Activated CD8-positive, alpha-beta memory T cell treated with anti-CD3 and anti-CD28 coated beads for 36 hours (primary cell): ENCODE measurements around the gene TMEM88. TPM values are rescaled to one million over a fixed set of nuclear protein-coding genes. Genes with fewer than 3 reads are reported as not detected.

ENCODE experiments used
- CTCF ChIA-PET: fragments of 350-600 bp; sonication (Branson Sonifier 250); formaldehyde crosslinking; loops from one replicate; lab custom pipeline; 2021; ENCODE audit warnings: antibody characterized with exemption; lab: Charles Lee
- POLR2A ChIA-PET: fragments of 350-600 bp; sonication (Branson Sonifier 250); formaldehyde crosslinking; loops from one replicate; lab custom pipeline; 2021; ENCODE audit warnings: antibody characterized with exemption; lab: Charles Lee
- total RNA-seq, 2 experiments: library from RNA; stranded (reverse); gene quantifications; one replicate each; pipeline ENCODE4 v1.2.3, GENCODE V29; 2021

Gene TMEM88
- total RNA-seq, 2 experiments from 2014 or later = 4.6 to 5.9 TPM

DNA sequence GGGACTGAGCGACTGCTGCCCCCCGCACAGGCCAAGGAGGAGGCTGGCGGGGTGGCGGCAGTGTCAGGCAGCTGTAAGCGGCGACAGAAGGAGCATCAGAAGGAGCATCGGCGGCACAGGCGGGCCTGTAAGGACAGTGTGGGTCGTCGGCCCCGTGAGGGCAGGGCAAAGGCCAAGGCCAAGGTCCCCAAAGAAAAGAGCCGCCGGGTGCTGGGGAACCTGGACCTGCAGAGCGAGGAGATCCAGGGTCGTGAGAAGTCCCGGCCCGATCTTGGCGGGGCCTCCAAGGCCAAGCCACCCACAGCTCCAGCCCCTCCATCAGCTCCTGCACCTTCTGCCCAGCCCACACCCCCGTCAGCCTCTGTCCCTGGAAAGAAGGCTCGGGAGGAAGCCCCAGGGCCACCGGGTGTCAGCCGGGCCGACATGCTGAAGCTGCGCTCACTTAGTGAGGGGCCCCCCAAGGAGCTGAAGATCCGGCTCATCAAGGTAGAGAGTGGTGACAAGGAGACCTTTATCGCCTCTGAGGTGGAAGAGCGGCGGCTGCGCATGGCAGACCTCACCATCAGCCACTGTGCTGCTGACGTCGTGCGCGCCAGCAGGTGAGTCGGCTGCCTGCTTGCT lies 5.6 kb upstream of the TMEM88 start:
- ChIA-PET POLR2A (interaction anchor here (0.6 kb wide), 1 partner anchor 20 kb away, joined by 3 read pairs; no protein-coding TSS in a partner anchor), CTCF (interaction anchor here (4.9 kb wide), 1 partner anchor 15 kb away, joined by 34 read pairs; the partner anchor contains the start of gene KDM6B)

DNA sequence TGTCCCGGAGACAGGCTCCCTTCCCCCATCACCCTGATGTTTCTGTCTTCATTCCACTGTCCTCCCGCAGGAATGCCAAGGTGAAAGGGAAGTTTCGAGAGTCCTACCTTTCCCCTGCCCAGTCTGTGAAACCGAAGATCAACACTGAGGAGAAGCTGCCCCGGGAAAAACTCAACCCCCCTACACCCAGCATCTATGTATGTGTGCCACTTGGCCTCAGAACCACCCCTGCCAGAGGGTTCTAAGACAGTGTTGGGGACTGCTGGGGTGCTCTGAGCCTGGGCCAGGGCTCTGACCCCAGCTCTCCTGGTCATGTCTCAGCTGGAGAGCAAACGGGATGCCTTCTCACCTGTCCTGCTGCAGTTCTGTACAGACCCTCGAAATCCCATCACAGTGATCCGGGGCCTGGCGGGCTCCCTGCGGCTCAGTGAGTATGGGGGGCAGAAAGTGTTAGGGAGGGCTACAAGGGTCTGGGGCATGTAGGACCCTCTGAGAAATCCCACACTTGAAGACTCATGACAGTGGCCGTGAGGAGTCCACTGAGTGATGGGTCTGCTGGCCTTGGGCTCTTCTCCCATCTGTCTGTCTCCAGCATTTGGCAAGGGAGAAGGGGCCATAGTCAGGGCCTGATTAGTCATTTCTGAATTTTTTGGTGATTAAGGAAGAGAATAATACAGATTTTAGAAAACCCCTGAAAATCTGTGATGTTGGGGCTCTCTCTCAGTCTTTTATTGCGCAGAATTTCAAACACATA lies 4.9 kb upstream of the TMEM88 start:
- POLR2A ChIA-PET = interaction anchor here (0.6 kb wide), 1 partner anchor 20 kb away, joined by 3 read pairs; no protein-coding TSS in a partner anchor
- CTCF ChIA-PET = interaction anchor here (1.7 to 4.9 kb wide), 4 partner anchors 13 to 106 kb away, joined by 6 to 34 read pairs (median 7); partner anchors contain the start of gene KDM6B

DNA sequence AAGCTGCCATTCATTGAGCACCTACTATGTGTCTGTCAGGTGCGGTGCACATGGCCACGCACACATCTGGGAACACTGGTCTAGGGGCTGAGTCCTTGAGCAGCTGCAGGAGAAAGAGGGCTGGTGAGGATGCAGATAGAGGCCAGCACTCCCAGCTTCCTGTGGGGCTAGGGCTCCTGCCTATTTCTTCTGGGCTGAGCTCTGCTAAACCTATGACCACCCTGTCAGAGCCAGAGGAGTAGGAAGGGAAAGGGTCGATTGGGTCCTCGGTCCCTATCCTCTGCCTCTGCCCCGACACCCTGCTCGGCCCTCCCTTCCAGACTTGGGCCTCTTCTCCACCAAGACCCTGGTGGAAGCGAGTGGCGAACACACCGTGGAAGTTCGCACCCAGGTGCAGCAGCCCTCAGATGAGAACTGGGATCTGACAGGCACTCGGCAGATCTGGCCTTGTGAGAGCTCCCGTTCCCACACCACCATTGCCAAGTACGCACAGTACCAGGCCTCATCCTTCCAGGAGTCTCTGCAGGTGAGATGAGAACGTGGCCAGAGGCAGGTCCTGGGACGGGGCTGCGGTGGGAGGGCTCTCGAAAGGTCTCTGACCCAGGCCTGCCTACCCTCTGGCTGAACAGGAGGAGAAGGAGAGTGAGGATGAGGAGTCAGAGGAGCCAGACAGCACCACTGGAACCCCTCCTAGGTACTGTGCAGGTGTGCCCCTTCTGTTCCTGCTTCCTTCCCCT lies 4.0 kb upstream of the TMEM88 start:
- POLR2A ChIA-PET = interaction anchor here (1.0 kb wide), 1 partner anchor 81 kb away, joined by 4 read pairs; the partner anchor contains the start of genes CNTROB and TRAPPC1

DNA sequence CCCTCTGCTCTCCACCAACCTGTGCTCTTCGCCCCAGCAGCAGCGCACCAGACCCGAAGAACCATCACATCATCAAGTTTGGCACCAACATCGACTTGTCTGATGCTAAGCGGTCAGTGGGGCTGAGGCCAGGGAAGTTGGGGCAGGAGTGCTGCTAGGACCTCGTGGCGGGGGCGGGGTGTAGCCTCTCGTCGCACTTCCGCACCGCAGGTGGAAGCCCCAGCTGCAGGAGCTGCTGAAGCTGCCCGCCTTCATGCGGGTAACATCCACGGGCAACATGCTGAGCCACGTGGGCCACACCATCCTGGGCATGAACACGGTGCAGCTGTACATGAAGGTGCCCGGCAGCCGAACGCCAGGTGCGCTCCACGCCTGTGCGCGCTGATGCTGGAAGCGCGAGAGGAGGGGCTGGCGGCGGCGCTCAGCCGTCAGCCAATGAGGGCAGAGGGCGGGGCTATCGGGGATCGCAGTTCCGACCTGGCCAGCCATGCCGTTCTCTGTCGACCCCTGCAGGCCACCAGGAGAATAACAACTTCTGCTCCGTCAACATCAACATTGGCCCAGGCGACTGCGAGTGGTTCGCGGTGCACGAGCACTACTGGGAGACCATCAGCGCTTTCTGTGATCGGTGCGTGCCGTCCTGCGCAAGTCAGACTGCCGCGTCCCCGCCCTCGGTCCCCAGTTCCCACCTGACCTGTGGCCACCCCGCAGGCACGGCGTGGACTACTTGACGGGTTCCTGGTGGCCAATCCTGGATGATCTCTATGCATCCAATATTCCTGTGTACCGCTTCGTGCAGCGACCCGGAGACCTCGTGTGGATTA lies 3.2 kb upstream of the TMEM88 start:
- ChIA-PET POLR2A (interaction anchor here (1.0 kb wide), 1 partner anchor 80 kb away, joined by 4 read pairs; the partner anchor contains the start of genes CNTROB and TRAPPC1), CTCF (interaction anchor here (0.7 to 4.9 kb wide), 9 partner anchors 9 to 139 kb away, joined by 3 to 34 read pairs (median 5); partner anchors contain the start of gene KDM6B)

More for the DNA sequence above, 4.0 kb upstream of the TMEM88 start:
- CTCF ChIA-PET = interaction anchor here (0.7 to 4.9 kb wide), 9 partner anchors 9 to 140 kb away, joined by 3 to 34 read pairs (median 5); partner anchors contain the start of gene KDM6B

DNA sequence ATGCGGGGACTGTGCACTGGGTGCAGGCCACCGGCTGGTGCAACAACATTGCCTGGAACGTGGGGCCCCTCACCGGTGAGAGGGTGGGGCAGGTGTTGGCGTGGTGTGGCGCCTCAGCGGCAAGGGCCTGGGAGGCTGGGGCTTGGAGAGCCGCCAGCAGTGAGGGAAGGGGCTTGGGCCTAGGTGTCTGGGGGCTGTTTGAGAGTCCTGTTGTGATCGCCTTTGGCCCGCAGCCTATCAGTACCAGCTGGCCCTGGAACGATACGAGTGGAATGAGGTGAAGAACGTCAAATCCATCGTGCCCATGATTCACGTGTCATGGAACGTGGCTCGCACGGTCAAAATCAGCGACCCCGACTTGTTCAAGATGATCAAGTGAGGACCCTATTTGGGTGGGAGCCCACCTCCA lies 2.6 kb upstream of the TMEM88 start:
- POLR2A ChIA-PET = no interaction called here
- CTCF ChIA-PET = interaction anchor here (1.0 to 4.9 kb wide), 3 partner anchors 18 to 138 kb away, joined by 4 to 34 read pairs (median 4); partner anchors contain the start of gene KDM6B

DNA sequence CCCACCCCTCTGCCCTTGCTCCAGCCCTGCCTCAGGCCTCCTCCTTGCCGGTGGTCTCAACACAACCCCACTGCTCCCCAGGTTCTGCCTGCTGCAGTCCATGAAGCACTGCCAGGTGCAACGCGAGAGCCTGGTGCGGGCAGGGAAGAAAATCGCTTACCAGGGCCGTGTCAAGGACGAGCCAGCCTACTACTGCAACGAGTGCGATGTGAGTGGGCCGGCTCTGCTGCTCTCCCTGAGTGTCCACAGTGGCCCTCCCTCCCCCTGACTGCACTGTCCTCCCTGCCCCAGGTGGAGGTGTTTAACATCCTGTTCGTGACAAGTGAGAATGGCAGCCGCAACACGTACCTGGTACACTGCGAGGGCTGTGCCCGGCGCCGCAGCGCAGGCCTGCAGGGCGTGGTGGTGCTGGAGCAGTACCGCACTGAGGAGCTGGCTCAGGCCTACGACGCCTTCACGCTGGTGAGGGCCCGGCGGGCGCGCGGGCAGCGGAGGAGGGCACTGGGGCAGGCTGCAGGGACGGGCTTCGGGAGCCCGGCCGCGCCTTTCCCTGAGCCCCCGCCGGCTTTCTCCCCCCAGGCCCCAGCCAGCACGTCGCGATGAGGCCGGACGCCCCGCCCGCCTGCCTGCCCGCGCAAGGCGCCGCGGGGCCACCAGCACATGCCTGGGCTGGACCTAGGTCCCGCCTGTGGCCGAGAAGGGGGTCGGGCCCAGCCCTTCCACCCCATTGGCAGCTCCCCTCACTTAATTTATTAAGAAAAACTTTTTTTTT lies 1.8 kb upstream of the TMEM88 start:
- ChIA-PET POLR2A (interaction anchor here (0.6 to 1.0 kb wide), 2 partner anchors 8 to 611 kb away, joined by 3 read pairs; no protein-coding TSS in a partner anchor), CTCF (interaction anchor here (0.6 to 1.0 kb wide), 4 partner anchors 15 to 416 kb away, joined by 3 to 5 read pairs (median 3); no protein-coding TSS in a partner anchor)

DNA sequence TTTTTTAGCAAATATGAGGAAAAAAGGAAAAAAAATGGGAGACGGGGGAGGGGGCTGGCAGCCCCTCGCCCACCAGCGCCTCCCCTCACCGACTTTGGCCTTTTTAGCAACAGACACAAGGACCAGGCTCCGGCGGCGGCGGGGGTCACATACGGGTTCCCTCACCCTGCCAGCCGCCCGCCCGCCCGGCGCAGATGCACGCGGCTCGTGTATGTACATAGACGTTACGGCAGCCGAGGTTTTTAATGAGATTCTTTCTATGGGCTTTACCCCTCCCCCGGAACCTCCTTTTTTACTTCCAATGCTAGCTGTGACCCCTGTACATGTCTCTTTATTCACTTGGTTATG lies 1.2 kb upstream of the TMEM88 start:
- CTCF ChIA-PET = interaction anchor here (0.6 to 1.0 kb wide), 4 partner anchors 14 to 417 kb away, joined by 3 to 5 read pairs (median 3); no protein-coding TSS in a partner anchor
- POLR2A ChIA-PET = interaction anchor here (0.6 to 1.0 kb wide), 2 partner anchors 9 to 612 kb away, joined by 3 read pairs; no protein-coding TSS in a partner anchor

DNA sequence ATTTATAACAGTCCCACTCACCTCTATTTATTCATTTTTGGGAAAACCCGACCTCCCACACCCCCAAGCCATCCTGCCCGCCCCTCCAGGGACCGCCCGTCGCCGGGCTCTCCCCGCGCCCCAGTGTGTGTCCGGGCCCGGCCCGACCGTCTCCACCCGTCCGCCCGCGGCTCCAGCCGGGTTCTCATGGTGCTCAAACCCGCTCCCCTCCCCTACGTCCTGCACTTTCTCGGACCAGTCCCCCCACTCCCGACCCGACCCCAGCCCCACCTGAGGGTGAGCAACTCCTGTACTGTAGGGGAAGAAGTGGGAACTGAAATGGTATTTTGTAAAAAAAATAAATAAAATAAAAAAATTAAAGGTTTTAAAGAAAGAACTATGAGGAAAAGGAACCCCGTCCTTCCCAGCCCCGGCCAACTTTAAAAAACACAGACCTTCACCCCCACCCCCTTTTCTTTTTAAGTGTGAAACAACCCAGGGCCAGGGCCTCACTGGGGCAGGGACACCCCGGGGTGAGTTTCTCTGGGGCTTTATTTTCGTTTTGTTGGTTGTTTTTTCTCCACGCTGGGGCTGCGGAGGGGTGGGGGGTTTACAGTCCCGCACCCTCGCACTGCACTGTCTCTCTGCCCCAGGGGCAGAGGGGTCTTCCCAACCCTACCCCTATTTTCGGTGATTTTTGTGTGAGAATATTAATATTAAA lies 638 bp upstream of the TMEM88 start:
- POLR2A ChIA-PET = interaction anchor here (0.6 to 1.0 kb wide), 2 partner anchors 9 to 613 kb away, joined by 3 read pairs; no protein-coding TSS in a partner anchor
- CTCF ChIA-PET = interaction anchor here (1.0 kb wide), 1 partner anchor 19 kb away, joined by 5 read pairs; no protein-coding TSS in a partner anchor

DNA sequence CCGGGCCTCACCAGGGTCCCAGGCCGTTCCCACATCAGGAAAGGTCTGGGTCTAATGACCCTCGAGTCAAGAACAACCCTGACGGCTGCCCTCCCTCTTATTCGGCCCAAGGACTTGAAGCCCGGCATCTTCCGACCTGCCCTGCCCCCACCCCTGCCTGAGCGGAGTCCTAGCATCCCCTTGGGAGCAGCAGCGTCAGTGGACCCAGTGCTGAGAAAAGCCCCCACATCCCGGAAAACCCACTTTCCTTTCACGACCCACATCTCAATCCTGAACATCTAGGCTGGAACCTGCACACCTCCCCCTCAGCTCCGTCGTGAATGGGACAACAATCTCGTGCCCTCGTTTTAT lies 769 bp downstream of the TMEM88 start:
- ChIA-PET POLR2A (interaction anchor here (2.9 kb wide), 1 partner anchor 12 kb away, joined by 44 read pairs; no protein-coding TSS in a partner anchor), CTCF (interaction anchor here (0.8 to 2.6 kb wide), 3 partner anchors 8 to 57 kb away, joined by 3 to 22 read pairs (median 10); no protein-coding TSS in a partner anchor)

DNA sequence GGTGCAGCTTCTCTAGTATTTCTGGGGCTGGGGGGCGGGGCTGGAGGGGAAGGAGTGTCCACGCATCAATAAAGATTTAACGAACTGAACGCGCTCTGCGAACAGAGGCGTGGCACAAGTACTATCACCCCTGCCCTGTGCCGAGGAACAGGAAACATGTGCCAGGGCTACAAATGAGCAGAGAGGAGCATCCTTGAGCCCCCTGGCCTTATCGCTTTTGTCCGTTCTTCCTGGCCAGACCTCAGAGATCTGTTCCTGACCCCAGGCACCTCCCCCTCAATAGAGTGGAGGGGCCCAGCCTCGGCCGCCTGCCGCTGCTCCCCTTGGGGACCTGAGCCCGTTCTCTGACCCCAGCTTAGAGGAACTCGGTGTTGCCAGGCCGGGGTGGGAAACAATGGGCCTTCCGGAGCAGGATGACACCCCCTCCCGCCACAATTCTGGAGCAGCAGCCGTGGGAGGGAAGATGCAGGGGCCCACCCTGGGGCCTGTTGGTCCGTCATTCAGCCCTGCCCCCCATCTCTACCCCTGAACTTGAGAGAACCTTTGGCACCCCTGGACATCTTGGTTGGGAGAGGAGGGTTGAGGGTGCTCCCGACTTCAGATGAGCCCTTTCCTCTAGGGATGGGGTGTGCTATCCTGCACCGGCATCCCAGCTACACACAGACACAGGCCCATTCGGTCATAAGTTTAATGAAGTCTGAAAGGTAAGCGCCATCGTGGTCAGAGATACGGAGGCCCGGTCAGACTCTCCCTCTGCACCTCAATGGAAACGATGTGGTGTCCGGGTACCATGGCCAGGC lies 1.3 kb downstream of the TMEM88 start:
- CTCF ChIA-PET = interaction anchor here (0.7 to 2.6 kb wide), 10 partner anchors 9 to 203 kb away, joined by 3 to 22 read pairs (median 6); partner anchors contain the start of gene KDM6B
- POLR2A ChIA-PET = interaction anchor here (0.7 to 2.9 kb wide), 3 partner anchors 12 to 62 kb away, joined by 3 to 44 read pairs (median 9); no protein-coding TSS in a partner anchor

DNA sequence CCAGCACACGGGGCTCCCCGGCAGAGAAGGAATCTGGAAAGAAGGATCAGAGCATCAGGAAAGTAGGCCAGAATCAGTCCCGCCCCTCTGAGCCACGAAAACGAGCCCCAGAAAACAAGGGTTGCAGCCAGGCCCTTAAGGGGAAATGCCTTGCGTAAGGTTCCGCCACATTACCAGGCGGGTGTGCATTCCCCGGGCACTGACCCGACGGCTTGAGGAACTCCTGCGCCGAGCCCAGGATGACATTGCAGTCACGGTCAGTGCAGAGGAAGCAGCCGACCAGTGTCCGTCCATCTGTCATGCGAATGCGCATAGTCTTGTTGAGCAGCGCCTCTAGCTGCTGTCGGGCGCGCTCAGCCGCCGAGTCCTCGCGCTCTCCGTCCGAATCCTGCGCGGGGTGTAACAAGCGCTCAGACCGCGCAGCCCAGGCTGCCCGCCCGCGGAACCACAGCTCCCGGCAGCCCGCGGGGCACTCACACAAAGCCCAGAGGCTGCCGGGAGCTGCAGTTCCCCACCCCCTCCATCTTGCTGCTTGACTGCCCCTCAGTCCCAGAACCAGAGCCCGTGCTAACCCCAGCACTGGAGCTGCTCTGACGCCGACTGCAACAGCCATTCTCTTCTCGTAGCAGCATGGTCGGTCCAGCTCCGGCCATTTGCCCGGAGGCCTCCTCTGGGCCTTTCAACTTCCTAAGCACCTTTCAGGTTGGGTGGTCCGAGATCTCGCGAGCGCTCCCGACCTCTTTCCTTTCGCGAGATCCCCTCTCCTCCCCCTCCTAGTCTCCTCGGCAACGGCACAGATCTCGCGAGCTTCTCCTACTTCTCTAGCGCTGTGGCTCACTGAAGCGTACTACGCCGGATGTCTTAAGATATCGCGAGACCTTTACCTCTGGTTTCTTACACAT lies 2.2 kb downstream of the TMEM88 start, which contains the start of gene NAA38:
Gene NAA38 (minus strand): TSS at position 749 of the 902 bp plus-strand sequence. CDS start 96 bp downstream, at position 653.
- ChIA-PET POLR2A (interaction anchor here (0.6 to 2.9 kb wide), 11 partner anchors 13 to 273 kb away, joined by 3 to 44 read pairs (median 3); partner anchors contain the start of genes CNTROB, MPDU1, RNF227 and TRAPPC1), CTCF (interaction anchor here (0.6 to 2.6 kb wide), 18 partner anchors 10 to 537 kb away, joined by 3 to 22 read pairs (median 4); partner anchors contain the start of genes CNTROB, KDM6B and TRAPPC1)

DNA sequence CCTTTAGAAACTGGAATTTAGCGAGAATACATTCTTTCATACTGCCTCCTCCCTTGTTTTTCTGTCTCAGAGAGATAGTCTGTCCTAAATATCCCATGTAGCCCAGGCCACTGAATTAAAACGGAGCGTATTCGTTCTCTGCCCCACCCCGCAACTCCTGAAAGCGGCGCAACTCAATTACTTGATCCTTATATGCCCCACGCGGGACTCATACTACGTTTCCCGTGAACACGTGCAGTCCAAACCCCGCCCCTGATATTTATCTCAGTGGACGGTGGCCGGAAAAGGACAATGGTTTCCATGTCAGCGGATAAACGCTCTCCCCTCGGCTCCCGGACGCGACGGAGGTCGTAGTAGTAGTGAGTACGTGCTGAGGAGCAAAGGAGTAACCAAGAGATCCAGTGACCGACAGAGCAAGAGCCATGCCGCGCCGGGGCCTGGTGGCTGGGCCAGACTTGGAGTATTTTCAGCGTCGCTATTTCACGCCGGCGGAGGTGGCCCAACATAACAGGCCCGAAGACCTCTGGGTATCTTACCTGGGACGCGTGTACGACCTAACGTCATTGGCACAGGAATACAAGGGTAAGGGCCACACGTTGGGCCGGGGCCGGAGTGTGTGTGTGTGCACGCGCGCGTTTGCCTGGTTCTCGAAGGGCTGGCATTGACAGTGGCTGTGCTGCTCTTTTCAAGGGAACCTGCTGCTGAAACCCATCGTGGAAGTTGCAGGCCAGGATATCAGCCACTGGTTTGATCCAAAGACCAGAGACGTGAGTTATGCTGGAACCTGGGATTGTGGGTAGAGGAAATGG lies 3.1 kb downstream of the TMEM88 start, which contains the start of gene CYB5D1:
Gene CYB5D1 (plus strand): TSS at position 291 of the 809 bp plus-strand sequence. CDS start 132 bp downstream, at position 423.
- CTCF ChIA-PET = interaction anchor here (0.6 to 2.6 kb wide), 14 partner anchors 11 to 538 kb away, joined by 3 to 22 read pairs (median 5); partner anchors contain the start of genes CNTROB and TRAPPC1
- POLR2A ChIA-PET = interaction anchor here (0.6 to 2.9 kb wide), 8 partner anchors 14 to 274 kb away, joined by 3 to 44 read pairs (median 4); partner anchors contain the start of genes CNTROB, MPDU1 and TRAPPC1

DNA sequence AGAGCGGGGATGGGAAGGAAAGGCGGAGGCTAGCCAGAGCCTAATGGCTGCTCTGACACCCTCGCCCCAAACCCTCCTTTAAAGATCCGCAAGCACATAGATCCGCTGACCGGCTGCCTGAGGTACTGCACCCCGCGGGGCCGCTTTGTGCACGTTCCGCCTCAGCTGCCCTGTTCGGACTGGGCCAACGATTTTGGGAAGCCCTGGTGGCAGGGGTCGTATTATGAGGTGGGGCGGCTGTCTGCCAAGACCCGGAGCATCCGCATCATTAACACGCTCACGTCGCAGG lies 3.6 kb downstream of the TMEM88 start:
- CTCF ChIA-PET = interaction anchor here (1.0 to 1.5 kb wide), 4 partner anchors 35 to 199 kb away, joined by 3 to 6 read pairs (median 4); no protein-coding TSS in a partner anchor
- POLR2A ChIA-PET = interaction anchor here (0.5 kb wide), 1 partner anchor 178 kb away, joined by 4 read pairs; no protein-coding TSS in a partner anchor
